ENCODE results near the gene NSD2. TPM values are rescaled to one million over a fixed set of nuclear protein-coding genes. Genes with fewer than 3 reads are reported as not detected.

The NSD2 gene
- total and polyA plus RNA-seq, 9 of the 15 experiments (the other 6 are each of a cell fraction or from before 2014, with no cell fraction given): 6.4 to 126 (median 58.8) TPM

DNA sequence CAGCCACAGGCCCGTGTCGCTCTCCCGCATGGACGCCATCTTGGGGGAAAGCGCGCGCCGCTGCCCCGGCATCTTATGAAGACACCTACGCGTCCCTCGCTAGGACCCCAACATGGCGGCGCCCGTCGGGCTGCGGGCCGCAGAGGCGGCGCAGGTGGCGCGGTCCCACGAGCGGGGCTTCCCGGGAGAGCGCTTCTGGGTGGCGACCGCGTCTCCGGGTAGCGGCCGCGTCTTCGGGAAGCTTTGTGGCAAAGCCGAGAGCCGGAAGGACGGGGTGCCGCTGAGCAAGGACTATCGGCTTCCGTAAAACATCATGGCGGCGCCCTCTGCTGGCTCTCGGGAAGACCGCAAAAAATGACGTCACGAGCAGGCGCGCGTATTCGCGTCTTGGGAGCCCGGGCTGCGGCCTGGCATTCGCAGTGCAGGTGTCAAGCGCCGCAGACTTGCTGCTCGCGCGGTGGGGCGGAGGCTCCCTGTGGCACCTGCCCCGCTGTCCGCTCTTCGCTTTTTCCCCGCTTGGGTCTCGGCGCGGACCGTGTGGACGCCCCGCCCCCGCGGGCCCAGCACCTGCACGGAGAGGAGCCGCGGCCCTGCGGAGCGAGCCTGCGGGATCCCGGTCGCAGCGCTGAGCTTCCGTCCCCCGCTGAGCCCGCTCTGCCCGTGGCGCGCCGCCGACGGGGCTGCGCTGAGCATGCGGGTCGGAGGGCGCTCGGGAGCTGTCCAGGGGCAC lies 137.9 kb downstream of the NSD2 start, which contains the start of gene NELFA (continued):
- no peak for TF ChIP-seq CREB5 (CRISPR knock-in tag; IDR thresholded peaks at IDR 0.05)
- TF ChIP-seq, protein P1, sequence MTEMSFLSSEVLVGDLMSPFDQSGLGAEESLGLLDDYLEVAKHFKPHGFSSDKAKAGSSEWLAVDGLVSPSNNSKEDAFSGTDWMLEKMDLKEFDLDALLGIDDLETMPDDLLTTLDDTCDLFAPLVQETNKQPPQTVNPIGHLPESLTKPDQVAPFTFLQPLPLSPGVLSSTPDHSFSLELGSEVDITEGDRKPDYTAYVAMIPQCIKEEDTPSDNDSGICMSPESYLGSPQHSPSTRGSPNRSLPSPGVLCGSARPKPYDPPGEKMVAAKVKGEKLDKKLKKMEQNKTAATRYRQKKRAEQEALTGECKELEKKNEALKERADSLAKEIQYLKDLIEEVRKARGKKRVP (CRISPR knock-in tag; IDR thresholded peaks at IDR 0.05): peak; percentile 49; the same call in 1 of the 2 replicates
- peak; percentile 64 for TF ChIP-seq CCNT2 (IDR thresholded peaks at IDR 0.05; ENCODE audit: borderline replicate concordance, extremely low read depth, insufficient read length, low read depth, low read length)
- peak; percentile 54; the same call in 1 of the 2 replicates for TF ChIP-seq ZNF134 (CRISPR knock-in tag; conservative IDR thresholded peaks at IDR 0.05)
- no peak for TF ChIP-seq ZBTB7A (IDR thresholded peaks at IDR 0.05; ENCODE audit: borderline replicate concordance, control insufficient read depth, low read depth, low read length)
- TF ChIP-seq CTCF (IDR thresholded peaks at IDR 0.05 in 2 of 3, conservative IDR thresholded peaks at IDR 0.05 in 1 of 3; ENCODE audit: insufficient read depth in 2 of 3, low read depth in 1 of 3, low read length in 3 of 3): peak in 2 of 3 experiments; percentile 10 to 22; a peak in 1 of 6 replicates
- TF ChIP-seq NCOR1 (IDR thresholded peaks at IDR 0.05): no peak
- TF ChIP-seq NFATC3 (IDR thresholded peaks at IDR 0.05): no peak
- peak; percentile 76 for TF ChIP-seq ZNF431 (CRISPR knock-in tag; IDR thresholded peaks at IDR 0.05)
- no peak for TF ChIP-seq EHMT2 (IDR thresholded peaks at IDR 0.05)
- peak; percentile 85 for TF ChIP-seq POLR2A (conservative IDR thresholded peaks at IDR 0.05)
- TF ChIP-seq MCM3 (IDR thresholded peaks at IDR 0.05): no peak
- peak; percentile 20; the same call in 1 of the 2 replicates for TF ChIP-seq SOX6 (IDR thresholded peaks at IDR 0.05)
- peak; percentile 98 for TF ChIP-seq CREB1 (IDR thresholded peaks at IDR 0.05)
- peak; percentile 98 for TF ChIP-seq CREB1 (CRISPR knock-in tag; IDR thresholded peaks at IDR 0.05)
- no peak for TF ChIP-seq E4F1 (CRISPR knock-in tag; IDR thresholded peaks at IDR 0.05; ENCODE audit: borderline replicate concordance)
- TF ChIP-seq, protein P2, sequence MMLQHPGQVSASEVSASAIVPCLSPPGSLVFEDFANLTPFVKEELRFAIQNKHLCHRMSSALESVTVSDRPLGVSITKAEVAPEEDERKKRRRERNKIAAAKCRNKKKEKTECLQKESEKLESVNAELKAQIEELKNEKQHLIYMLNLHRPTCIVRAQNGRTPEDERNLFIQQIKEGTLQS (IDR thresholded peaks at IDR 0.05): peak; percentile 98
- TF ChIP-seq, protein P2 (CRISPR knock-in tag; conservative IDR thresholded peaks at IDR 0.05): peak; percentile 93

All from K562 (cell line).